Muscle of arm (tissue), 14 donors: ENCODE measurements around the gene DTX3. TPM values are rescaled to one million over a fixed set of nuclear protein-coding genes. Genes with fewer than 3 reads are reported as not detected.
"Not testable (repeated sequence)": the region's sequence is repeated elsewhere in the genome, so short reads cannot be mapped to it uniquely, and the experiment has no call there.

Experiments used
- DNase-seq: peaks from one replicate; pipeline ENCODE4 v3.0.0-alpha.2; 2013
- long read RNA-seq, 11 donors: transcript quantifications; one replicate each; lab custom pipeline, GENCODE V29; 2026
- polyA plus RNA-seq, 12 donors: library from polyadenylated mRNA; unstranded; fragments of 120-200 nt; gene quantifications; one replicate each; pipeline ENCODE4 v1.2.1, GENCODE V29; 2013; ENCODE audit not compliant: insufficient read length in 12 of 12

Gene DTX3
- polyA plus RNA-seq = 10 to 100 TPM in 11 of 12 donors, not detected in 1; 20.8 to 48.7 (median 27.1) TPM
- long read RNA-seq, donor 1, partial matches to known transcripts = 5 of 13 reads
- long read RNA-seq, donor 1, other reads (novel, unspliced or antisense) = 0 of 13 reads
- long read RNA-seq, donor 2, partial matches to known transcripts = 0 of 2 reads
- long read RNA-seq, donor 2, other reads (novel, unspliced or antisense) = 0 of 2 reads
- long read RNA-seq, donor 3, partial matches to known transcripts = 0 of 3 reads
- long read RNA-seq, donor 3, other reads (novel, unspliced or antisense) = 0 of 3 reads
- long read RNA-seq, donor 4, partial matches to known transcripts = 0 of 2 reads
- long read RNA-seq, donor 4, other reads (novel, unspliced or antisense) = 0 of 2 reads
- long read RNA-seq, donor 5 = 0 reads
- long read RNA-seq, donor 6, partial matches to known transcripts = 0 of 2 reads
- long read RNA-seq, donor 6, other reads (novel, unspliced or antisense) = 0 of 2 reads
- long read RNA-seq, donor 7, partial matches to known transcripts = 0 of 2 reads
- long read RNA-seq, donor 7, other reads (novel, unspliced or antisense) = 0 of 2 reads
- long read RNA-seq, donor 8, partial matches to known transcripts = 0 of 6 reads
- long read RNA-seq, donor 8, other reads (novel, unspliced or antisense) = 0 of 6 reads
- long read RNA-seq, donor 9, partial matches to known transcripts = 0 of 6 reads
- long read RNA-seq, donor 9, other reads (novel, unspliced or antisense) = 0 of 6 reads
- long read RNA-seq, donor 10, partial matches to known transcripts = 0 of 4 reads
- long read RNA-seq, donor 10, other reads (novel, unspliced or antisense) = 0 of 4 reads
- long read RNA-seq, donor 11, partial matches to known transcripts = 0 of 4 reads
- long read RNA-seq, donor 11, other reads (novel, unspliced or antisense) = 0 of 4 reads

GRCh38 chr12:57604454-57604991 lies at the start of gene DTX3:
TSS of gene DTX3 (plus strand) at chr12:57604824. CDS start at chr12:57606518, 1,694 bp downstream.
- DNase-seq = no peak

- no peak for DNase-seq
Observed at GRCh38 chr12:57554897-57555296, 49.7 kb upstream of the DTX3 start.

GRCh38 chr12:57558864-57559263 lies 45.8 kb upstream of the DTX3 start:
- no peak for DNase-seq

- DNase-seq = no peak
Observed at GRCh38 chr12:57560516-57560915, 44.1 kb upstream of the DTX3 start.

GRCh38 chr12:57561117-57561516 lies 43.5 kb upstream of the DTX3 start:
- not testable (repeated sequence) for DNase-seq

GRCh38 chr12:57563358-57563757 lies 41.3 kb upstream of the DTX3 start:
- no peak for DNase-seq

- DNase-seq = no peak
Observed at GRCh38 chr12:57564178-57564740, 40.4 kb upstream of the DTX3 start.

- DNase-seq = no peak
Observed at GRCh38 chr12:57568838-57569237, 35.8 kb upstream of the DTX3 start.

- no peak for DNase-seq
Observed at GRCh38 chr12:57569858-57570257, 34.8 kb upstream of the DTX3 start.

GRCh38 chr12:57570438-57570837 lies 34.2 kb upstream of the DTX3 start:
- DNase-seq = not testable (repeated sequence)

- DNase-seq = no peak
Observed at GRCh38 chr12:57571926-57572762, 32.5 kb upstream of the DTX3 start.

GRCh38 chr12:57574795-57575194 lies 29.8 kb upstream of the DTX3 start:
- no peak for DNase-seq

- no peak for DNase-seq
Observed at GRCh38 chr12:57575771-57576612, 28.6 kb upstream of the DTX3 start.

- no peak for DNase-seq
Observed at GRCh38 chr12:57576613-57577160, 27.9 kb upstream of the DTX3 start.

- no peak for DNase-seq
Observed at GRCh38 chr12:57577981-57578758, 26.5 kb upstream of the DTX3 start.

GRCh38 chr12:57579011-57579410 lies 25.6 kb upstream of the DTX3 start:
- DNase-seq = no peak

- no peak for DNase-seq
Observed at GRCh38 chr12:57579677-57580465, 24.8 kb upstream of the DTX3 start.

GRCh38 chr12:57580466-57580795 lies 24.2 kb upstream of the DTX3 start:
- DNase-seq = no peak
